OCI-LY1 (cell line): ENCODE results near the gene HSF4.

Experiments
- EZH2 ChIP-seq: fragments of 200-600 bp; sonication (generic), shearing (Covaris generic); IDR thresholded peaks from 2 replicates; pipeline ENCODE4 v1.8.0; 2017; ENCODE audit warnings: borderline replicate concordance, mixed run types, mild to moderate bottlenecking, antibody characterized with exemption, low read length, moderate library complexity, mixed read lengths
- TF ChIP-seq, protein P1 (sequence below): fragments of 200-600 bp; sonication (generic), shearing (Covaris generic); IDR thresholded peaks from 2 replicates; pipeline ENCODE4 v1.5.1; 2017; ENCODE audit warnings: mild to moderate bottlenecking, antibody characterized with exemption, low read length, moderate library complexity, mixed read lengths

DNA sequence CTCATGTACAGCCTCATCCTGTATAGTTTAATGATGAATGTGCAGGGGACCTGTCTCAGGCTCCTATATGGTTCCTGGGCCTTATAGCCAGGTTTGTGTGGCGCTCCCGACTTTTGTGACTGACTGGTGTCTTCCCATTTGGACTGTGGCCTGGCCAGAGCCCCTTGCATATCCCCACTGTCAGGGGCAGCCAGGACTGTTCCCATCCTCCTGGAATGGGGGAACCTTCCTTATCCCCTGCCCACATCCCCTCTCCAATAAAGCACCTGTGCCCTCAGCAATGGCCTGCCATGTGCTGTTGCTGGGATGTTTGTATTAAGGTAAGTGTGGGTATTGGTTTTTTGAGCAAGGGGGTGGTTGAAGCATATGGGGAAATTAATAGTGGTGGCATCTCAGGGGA lies 16.3 kb upstream of the HSF4 start:
- TF ChIP-seq, protein P1, sequence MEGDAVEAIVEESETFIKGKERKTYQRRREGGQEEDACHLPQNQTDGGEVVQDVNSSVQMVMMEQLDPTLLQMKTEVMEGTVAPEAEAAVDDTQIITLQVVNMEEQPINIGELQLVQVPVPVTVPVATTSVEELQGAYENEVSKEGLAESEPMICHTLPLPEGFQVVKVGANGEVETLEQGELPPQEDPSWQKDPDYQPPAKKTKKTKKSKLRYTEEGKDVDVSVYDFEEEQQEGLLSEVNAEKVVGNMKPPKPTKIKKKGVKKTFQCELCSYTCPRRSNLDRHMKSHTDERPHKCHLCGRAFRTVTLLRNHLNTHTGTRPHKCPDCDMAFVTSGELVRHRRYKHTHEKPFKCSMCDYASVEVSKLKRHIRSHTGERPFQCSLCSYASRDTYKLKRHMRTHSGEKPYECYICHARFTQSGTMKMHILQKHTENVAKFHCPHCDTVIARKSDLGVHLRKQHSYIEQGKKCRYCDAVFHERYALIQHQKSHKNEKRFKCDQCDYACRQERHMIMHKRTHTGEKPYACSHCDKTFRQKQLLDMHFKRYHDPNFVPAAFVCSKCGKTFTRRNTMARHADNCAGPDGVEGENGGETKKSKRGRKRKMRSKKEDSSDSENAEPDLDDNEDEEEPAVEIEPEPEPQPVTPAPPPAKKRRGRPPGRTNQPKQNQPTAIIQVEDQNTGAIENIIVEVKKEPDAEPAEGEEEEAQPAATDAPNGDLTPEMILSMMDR = no peak
- TF ChIP-seq EZH2 = no peak
